ENCODE measurements around the gene BLTP3A.
"Not testable (repeated sequence)": the region's sequence is repeated elsewhere in the genome, so short reads cannot be mapped to it uniquely, and the experiment has no call there.

The BLTP3A gene, protein sequence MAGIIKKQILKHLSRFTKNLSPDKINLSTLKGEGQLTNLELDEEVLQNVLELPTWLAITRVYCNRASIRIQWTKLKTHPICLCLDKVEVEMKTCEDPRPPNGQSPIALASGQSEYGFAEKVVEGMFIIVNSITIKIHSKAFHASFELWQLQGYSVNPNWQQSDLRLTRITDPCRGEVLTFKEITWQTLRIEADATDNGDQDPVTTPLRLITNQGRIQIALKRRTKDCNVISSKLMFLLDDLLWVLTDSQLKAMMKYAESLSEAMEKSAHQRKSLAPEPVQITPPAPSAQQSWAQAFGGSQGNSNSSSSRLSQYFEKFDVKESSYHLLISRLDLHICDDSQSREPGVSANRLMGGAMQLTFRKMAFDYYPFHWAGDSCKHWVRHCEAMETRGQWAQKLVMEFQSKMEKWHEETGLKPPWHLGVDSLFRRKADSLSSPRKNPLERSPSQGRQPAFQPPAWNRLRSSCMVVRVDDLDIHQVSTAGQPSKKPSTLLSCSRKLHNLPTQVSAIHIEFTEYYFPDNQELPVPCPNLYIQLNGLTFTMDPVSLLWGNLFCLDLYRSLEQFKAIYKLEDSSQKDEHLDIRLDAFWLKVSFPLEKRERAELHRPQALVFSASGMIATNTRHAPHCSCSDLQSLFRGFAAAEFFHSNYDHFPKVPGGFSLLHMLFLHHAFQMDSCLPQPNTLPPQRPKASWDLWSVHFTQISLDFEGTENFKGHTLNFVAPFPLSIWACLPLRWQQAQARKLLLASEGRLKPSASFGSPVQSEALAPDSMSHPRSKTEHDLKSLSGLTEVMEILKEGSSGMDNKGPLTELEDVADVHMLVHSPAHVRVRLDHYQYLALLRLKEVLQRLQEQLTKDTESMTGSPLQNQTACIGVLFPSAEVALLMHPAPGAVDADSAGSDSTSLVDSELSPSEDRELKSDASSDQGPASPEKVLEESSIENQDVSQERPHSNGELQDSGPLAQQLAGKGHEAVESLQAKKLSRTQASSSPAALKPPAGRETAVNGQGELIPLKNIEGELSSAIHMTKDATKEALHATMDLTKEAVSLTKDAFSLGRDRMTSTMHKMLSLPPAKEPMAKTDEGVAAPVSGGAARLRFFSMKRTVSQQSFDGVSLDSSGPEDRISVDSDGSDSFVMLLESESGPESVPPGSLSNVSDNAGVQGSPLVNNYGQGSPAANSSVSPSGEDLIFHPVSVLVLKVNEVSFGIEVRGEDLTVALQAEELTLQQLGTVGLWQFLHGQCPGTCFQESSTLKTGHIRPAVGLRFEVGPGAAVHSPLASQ (N-terminal part only)

DNA sequence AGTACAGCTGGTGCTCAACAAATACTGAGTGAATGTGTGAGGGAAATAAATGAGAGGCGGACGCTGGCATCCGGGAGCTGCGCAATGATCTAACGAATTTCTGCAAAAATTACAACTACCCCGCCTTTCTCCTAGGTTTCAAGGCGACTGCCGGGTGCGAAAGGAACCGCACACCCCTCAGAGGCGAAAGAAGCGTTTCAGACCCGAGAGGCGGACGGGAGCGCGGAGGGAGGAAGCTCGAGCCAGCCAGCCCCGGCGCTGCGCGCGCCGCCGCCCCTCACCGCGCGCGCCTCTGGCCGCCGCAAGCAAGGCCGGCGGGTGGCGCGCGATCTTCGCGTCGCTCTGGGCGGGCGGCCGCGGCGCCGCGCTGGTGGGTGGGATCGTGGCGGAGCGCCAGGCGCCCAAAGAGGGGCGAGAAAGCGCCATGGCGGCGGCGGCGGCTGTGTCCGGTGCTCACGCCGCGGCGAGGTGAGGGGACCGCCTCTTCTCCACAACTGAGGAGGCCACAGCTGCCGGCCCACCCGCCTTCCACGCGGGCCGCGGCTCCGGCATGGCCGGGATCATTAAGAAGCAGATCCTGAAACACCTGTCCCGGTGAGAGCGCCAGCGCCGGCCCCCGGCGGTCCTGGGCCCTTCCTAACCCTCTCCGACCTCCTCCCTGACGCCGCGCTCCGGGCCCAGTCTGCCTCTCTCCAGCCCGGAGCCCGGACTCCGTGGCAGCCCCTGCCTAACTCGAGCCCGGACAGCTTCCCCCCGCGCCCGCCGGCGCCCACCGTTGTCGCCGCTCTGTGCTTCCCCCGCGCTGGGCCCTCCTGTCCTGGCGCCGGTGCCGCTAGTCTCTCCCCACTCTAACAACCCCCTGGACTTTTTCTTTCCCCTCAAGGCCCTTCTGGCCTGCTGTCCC is at the start of gene BLTP3A:
TSS of gene BLTP3A (plus strand) at position 383 of the 904 bp plus-strand sequence. CDS start at position 551, 168 bp downstream.
- DNase-seq (ENCODE audit: low read depth, low spot score): peak; percentile 80

DNA sequence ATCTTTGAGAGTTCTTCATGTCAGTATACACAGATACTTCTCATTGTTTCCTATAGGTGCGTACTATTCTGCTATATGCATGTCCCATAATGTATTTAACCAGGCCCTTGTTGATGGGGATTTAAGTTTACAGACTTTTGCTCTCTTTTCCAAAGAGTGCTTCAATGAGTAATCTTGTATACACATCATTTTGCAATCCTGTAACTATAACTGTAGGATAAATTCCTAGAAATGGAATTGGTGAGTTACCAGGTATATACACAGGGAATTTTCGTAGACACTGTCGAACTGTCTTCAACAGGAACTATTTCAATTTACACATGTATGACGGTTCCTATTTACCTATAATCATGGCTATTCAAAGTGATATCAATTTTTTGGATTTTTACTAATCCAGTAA is 49.8 kb upstream of the BLTP3A start:
- DNase-seq (ENCODE audit: low read depth, low spot score): no peak

DNA sequence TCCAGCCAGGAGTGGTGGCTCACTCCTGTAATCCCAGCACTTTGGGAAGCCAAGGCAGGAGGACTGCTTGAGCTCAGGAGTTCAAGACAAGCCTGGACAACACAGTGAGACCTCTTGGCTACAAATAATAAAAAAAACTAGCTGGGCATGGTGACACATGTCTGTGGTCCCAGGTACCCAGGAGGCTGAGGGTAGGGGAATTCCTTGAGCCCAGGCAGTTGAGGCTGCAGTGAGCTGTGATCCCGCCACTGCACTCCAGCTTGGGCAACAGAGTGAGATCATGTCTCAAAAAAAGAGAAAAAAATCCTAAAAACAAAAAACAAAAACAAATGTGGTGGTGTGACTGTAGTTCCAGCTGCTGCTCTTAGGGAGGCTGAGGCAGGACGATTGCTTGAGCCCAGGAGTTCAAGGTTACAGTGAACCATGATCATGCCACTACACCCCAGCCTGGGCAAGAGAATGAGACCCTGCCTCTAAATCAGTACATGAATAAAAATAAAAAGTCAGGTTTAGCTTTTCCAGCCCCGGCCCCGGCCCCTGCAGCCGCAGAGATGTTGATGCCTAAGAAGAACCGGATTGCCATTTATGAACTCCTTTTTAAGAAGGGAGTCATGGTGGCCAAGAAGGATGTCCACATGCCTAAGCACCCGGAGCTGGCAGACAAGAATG is 48.1 kb upstream of the BLTP3A start:
- no peak for DNase-seq (ENCODE audit: low read depth, low spot score)

DNA sequence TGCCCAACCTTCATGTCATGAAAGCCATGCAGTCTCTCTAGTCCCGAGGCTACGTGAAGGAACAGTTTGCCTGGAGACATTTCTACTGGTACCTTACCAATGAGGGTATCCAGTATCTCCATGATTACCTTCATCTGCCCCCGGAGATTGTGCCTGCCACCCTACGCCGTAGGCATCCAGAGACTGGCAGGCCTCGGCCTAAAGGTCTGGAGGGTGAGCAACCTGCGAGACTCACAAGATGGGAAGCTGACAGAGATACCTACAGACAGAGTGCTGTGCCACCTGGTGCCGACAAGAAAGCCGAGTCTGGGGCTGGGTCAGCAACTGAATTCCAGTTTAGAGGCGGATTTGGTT is 47.6 kb upstream of the BLTP3A start:
- not testable (repeated sequence) for DNase-seq (ENCODE audit: low read depth, low spot score)

DNA sequence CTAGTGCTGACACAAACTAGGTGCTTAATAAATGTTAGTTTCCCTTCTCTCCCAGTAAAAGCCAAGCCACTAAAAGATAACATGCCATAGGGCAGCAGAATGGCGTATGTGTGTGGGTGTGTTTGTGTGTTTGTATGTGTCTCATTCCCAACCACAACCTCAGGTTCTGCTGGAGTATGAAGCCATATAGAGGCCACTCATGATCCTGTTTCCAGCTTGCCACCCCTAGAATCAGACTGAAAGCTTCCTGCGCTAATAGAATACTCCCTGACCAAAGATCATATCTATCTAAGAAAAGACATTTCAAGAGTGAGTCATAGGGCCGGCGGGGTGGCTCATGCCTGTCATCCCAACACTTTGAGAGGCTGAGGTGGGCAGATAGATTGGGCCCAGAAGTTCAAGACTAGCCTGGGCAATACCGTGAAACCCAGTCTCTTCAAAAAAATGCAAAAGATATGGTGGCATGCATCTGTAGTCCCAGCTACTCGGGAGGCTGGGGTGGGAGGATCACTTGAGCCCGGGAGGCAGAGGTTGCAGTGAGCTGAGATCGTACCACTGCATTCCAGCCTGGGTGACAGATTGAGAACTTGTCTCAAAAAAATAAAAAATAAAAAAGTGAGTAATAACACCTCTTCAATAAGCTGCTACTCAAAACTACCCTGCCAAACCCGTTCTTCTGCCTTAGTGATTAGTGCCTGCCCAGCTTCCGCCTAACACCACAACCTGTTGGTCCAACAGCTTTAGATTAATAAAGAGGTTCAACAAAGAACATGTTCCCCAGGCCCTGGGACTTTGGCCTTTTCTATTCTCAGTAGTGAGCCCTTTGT is 46.4 kb upstream of the BLTP3A start:
- DNase-seq (ENCODE audit: low read depth, low spot score): no peak

DNA sequence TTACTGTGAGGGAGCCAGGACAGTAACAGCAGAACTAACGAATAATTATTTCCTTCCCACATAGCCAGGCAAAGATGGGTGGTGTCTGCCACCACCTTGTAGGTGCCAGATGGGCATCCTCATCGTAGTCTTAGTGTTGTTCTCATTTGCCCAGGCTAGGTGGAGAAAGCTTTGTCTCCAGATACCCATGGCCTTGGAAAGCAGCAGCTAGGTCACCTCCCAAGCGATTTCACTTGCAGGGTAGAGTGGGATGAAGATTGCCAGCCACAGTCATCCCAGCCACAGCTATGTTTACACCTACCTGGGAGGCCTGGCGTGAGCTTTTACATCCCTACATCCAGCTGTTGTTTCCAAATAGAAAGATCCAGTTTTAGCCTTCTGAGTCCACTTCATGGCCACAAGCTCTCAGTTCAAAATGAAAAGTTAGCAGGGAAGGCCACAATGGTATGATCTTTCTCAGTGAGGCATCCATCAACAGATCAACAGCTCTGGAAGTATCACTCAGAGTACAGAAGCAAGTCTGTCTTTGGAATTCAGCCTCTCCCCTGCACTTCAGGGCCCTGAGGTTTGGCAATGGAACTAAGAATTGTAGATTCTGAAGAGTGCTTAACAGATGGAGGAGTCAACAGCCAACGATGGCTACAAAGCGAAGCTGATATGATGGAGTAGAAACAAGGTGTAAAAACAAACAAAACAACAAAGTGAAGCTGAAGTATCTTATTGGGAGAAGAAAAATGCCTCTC is 45.6 kb upstream of the BLTP3A start:
- DNase-seq (ENCODE audit: low read depth, low spot score): no peak

DNA sequence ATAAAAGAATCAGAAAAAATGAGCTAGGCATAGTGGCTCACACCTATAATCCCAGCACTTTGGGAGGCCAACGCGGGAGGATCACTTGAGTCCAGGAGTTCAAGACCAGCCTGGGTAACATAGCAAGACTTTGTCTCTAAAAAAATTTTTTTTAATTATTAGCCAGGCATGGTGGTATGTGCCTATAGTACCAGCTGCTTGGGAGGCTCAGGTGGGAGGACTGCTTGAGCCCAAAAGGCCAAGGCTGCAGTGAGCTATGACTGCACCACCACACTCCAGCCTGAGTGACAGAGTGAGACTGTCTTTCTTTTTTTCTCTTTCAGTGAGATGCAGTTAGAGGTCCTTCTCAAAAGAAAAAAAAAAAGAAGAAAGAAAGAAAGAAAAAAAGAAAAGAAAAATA is 43.1 kb upstream of the BLTP3A start:
- no peak for DNase-seq (ENCODE audit: low read depth, low spot score)

DNA sequence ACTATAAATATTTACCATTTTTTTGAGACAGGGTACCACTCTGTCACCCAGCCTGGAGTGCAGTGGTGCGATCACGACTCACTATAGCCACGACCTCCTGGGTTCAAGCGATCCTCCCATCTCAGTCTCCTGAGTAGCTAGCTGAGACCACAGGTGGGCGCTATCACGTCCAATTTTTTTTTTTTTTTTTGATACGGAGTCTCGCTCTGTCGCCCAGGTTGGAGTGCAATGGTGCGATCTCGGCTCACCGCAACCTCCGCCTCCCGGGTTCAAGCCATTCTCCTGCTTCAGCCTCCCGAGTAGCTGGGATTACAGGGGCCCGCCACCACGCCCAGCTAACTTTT is 35.4 kb upstream of the BLTP3A start:
- peak; percentile 58 for DNase-seq (ENCODE audit: low read depth, low spot score)

DNA sequence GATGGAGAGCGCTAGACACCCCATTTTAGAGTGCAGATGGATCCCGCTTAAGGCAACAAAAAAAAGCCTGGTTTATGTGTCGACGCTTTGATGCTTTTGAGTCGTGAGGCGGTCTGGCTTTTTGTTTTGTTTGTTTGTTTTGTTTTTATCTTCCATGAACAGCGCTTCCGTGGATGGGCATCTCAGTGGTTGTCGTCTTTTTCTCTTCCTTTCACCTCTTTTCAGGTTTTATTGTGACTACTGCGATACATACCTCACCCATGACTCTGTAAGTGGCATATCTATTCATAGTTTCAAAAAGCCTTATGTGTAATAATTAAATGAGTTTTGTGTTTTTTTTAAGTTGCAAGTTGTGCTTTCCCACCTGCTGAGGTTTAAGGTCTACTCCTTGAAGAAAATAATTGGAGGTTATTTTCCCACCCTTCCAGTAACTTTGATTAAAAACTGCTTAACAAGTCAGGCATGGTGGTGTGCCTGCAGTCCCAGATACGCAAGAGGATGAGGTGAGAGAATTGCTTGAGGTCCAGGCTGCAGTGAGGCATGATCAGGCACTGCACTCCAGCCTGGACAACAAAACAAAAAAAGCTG is 34.1 kb upstream of the BLTP3A start:
- no peak for DNase-seq (ENCODE audit: low read depth, low spot score)

DNA sequence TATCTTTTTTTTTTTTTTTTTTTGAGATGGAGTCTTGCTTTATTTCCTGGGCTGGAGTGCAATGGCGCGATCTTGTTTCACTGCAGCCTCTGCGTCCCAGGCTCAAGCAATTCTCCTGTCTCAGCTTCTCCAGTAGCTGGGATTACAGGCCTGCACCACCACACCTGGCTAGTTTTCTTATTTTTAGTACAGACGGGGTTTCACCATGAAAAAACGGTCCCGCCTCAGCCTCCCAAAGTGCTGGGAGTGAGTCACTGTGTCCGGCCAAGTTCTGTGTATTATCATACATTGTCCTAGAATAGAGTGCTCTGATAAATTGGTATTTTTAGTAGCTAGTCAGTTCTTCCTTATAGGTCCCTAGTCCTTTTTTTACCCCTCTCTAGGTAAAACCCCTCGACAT is 31.8 kb upstream of the BLTP3A start:
- DNase-seq (ENCODE audit: low read depth, low spot score): no peak

DNA sequence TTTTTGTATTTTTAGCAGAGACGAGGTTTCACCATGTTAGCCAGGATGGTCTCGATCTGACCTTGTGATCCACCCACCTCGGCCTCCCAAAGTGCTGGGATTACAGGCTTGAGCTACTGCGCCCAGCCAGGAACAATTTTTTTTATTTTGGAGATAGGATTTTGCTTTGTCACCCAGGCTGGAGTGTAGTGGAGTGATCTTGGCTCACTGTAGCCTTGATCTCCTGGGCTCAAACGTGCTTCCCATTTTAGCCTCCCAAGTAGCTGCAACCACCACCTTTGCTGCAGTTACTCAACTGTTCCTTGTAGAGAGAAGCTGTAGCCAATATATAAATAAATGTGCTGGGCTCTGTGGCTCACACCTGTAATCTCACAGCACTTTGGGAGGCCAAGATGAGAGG is 30.2 kb upstream of the BLTP3A start:
- DNase-seq (ENCODE audit: low read depth, low spot score): not testable (repeated sequence)

DNA sequence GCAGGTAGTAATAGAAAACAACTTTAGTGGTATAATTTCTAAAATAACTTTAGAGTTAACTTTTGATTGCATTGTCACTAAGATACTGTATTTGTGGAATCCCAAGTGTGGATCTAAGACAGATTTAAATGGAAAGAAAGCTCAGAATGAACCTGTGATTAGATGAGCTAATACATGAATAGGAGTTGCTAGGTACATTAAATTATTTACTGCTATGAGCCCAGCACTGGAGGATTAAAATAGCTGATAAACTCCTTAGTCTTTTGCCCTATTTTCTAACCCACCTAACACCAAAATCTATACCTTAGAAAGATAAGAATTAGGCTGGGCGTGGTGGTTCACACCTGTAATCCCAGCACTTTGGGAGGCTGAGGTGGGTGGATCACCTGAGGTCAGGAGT is 23.7 kb upstream of the BLTP3A start:
- DNase-seq (ENCODE audit: low read depth, low spot score): no peak

DNA sequence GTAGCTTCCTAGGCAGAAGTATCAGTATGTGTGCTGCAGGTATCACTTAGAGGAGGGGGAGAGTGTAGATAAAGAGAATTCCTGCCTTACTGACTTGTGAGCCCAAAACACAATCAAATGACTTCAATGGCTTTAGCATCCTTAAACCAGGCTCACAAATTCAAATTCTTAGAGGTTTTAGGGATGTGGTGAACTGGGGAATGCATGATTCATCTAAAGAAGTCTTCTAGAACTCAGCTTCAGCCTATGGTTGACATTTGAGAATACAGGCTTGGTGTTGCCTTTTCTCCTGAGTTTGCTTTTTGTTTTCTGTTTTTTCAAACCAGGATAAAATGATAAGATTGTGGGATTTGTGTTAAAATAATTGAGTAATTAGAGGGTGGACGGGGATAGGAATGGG is 20.2 kb upstream of the BLTP3A start:
- DNase-seq (ENCODE audit: low read depth, low spot score): no peak

DNA sequence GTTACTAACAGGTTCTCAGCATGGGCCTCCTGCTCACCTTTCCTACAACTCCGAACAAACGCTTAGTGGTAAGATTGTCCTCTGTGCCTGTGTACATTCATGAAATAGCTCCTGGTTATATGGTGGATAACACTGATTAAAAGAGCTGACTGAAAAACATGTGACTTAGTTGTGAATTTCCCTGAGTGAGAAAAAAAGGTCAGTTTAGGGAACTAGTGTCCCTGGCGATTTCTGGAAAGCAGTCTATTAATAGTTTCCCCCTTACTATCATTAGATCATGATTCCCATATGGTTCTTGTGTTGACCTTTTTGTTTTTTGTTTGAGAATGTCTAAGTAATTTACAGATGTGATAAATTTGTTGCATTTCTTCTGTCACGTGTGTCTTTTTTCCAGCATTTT is 18.9 kb upstream of the BLTP3A start:
- DNase-seq (ENCODE audit: low read depth, low spot score): no peak

DNA sequence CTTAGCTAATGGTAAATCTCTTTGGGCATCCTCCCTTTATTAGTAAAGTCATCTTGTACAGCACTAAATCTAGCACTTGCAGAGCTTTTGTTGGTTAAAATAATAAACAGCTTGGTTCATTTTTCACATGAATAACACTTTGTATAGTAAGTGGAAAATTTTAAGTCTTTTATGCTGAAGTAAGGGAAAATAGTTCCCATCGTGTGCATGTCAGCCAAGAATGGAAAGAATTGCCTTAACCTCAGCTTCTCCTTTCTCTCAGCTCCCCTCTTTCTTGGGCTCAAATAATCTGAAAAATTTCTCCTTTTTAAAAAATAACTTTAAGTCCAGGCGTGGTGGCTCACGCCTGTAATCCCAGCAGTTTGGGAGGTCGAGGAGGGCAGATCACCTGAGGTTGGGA is 18.0 kb upstream of the BLTP3A start:
- DNase-seq (ENCODE audit: low read depth, low spot score): no peak

DNA sequence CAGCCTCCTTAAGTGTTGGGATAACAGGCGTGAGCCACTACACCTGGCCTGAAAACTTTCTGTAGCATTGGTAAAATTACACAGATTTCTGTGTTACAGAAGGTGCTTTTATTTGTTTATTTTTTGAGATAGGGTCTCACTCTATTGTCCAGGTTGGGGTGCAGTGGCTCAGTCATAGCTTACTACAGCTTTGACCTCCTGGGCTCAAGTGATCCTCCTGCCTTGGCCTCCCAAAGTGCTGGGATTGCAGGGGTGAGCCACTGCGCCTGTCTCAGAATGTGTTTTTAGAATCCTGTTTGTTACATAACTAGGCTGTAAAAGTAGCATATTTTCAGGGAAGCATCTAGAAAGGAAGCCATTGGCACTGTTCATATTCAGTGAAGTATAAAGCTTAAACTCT is 16.9 kb upstream of the BLTP3A start:
- no peak for DNase-seq (ENCODE audit: low read depth, low spot score)

DNA sequence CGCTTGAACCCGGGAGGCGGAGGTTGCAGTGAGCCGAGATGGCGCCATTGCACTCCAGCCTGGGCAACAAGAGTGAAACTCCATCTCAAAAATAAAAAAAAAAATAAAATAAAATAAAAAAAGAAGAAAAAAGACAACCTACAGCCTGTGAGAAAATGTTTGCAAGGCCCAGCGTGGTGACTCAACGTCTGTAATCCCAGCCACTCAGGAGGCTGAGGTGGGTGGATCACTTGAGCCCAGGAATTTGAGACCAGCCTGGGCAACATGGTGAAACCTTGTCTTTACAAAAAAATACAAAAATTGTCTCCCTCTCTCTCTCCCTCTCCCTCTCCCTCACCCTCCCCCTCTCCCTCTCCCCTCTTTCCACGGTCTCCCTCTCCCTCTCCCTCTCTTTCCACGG is 6.5 kb upstream of the BLTP3A start:
- DNase-seq (ENCODE audit: low read depth, low spot score): not testable (repeated sequence)

DNA sequence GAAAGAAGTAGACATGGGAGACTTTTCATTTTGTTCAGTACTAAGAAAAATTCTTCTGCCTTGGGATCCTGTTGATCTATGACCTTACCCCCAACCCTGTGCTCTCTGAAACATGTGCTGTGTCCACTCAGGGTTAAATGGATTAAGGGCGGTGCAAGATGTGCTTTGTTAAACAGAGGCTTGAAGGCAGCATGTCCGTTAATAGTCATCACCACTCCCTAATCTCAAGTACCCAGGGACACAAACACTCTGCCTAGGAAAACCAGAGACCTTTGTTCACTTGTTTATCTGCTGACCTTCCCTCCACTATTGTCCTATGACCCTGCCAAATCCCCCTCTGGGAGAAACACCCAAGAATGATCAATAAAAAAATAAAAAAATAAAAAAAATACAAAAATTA is 4.7 kb upstream of the BLTP3A start:
- DNase-seq (ENCODE audit: low read depth, low spot score): not testable (repeated sequence)

DNA sequence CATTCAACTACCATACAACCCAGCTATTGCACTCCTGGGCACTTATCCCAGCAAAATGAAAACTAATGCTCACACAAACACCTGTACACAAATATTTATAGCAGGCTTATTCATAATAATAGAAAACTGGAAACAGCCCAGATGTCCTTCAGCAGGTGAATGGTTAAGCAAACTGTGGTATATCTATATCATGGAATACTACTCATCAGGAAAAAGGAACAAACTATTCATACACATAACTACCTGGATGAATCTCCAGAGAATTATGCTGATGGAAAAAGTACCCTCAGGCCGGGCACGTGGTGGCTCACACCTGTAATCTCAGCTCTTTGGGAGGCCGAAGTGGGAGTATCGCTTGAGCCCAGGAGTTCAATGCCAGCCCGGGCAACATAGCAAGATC is 3.8 kb upstream of the BLTP3A start:
- DNase-seq (ENCODE audit: low read depth, low spot score): no peak

Measured in ELF-1 (cell line).